Measurements from ENCODE around the gene FLOT1. TPM values are rescaled to one million over a fixed set of nuclear protein-coding genes. Genes with fewer than 3 reads are reported as not detected.

The FLOT1 gene
- polyA plus RNA-seq, 1 donor (not counting 4 experiments of a cell fraction or from before 2014, with no cell fraction given), result 21.6 TPM

DNA sequence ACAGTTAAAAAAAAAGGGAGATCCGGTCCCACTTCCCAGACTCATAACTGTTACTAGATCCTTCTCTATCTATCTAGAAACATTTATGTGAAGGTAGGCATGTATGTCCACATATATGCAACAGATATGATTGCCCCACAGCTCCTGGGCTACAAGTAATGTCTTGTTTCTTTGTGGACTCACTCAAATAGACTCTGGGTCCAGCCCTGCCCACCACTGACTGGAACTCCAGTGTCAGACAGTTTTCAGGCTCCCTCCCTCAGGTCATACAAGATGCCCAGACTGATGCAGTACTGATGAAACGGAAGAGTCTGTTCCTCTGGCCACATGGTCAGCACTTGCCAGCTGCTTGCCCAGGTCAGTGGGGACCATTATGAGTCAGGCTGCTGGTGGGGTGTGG, 32.6 kb upstream of the FLOT1 start:
- H4K20me1 ChIP-seq (ENCODE audit: control insufficient read depth, extremely low read depth, insufficient read depth, low read length), result no peaks in the 10 kb centered on the region
- H2AFZ ChIP-seq (ENCODE audit: control insufficient read depth, low read length), result peak overlapping the region; percentile 13
- TF ChIP-seq, protein P1, sequence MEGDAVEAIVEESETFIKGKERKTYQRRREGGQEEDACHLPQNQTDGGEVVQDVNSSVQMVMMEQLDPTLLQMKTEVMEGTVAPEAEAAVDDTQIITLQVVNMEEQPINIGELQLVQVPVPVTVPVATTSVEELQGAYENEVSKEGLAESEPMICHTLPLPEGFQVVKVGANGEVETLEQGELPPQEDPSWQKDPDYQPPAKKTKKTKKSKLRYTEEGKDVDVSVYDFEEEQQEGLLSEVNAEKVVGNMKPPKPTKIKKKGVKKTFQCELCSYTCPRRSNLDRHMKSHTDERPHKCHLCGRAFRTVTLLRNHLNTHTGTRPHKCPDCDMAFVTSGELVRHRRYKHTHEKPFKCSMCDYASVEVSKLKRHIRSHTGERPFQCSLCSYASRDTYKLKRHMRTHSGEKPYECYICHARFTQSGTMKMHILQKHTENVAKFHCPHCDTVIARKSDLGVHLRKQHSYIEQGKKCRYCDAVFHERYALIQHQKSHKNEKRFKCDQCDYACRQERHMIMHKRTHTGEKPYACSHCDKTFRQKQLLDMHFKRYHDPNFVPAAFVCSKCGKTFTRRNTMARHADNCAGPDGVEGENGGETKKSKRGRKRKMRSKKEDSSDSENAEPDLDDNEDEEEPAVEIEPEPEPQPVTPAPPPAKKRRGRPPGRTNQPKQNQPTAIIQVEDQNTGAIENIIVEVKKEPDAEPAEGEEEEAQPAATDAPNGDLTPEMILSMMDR (optimal IDR thresholded peaks at IDR 0.05 in 1 of 3, IDR thresholded peaks at IDR 0.05 in 1 of 3, conservative IDR thresholded peaks at IDR 0.05 in 1 of 3; ENCODE audit: extremely low read depth in 1 of 3, insufficient read depth in 2 of 3, low read length in 3 of 3), result no peak
- TF ChIP-seq EZH2 (IDR thresholded peaks at IDR 0.05; ENCODE audit: low read length), result no peak
- no peak for FAIRE-seq
- no peaks in the 10 kb centered on the region for H3K36me3 ChIP-seq (ENCODE audit: control insufficient read depth in 2 of 2, extremely low read depth in 1 of 2, insufficient read depth in 2 of 2, low read length in 2 of 2)
- H3K4me1 ChIP-seq (ENCODE audit: control insufficient read depth, extremely low read depth, insufficient read depth, low read length), result peaks cover 23% of the 10 kb centered on the region
- no peaks in the 10 kb centered on the region for H3K9me3 ChIP-seq (ENCODE audit: control insufficient read depth, low read depth, low read length)
- no peak overlapping the region for H3K27ac ChIP-seq (ENCODE audit: control insufficient read depth, insufficient read depth, low read length)
- H3K27me3 ChIP-seq (ENCODE audit: control insufficient read depth, extremely low read depth, insufficient read depth, low read length), result no peaks in the 10 kb centered on the region
- H3K4me2 ChIP-seq (ENCODE audit: control insufficient read depth, extremely low read depth, insufficient read depth, low read depth, low read length), result no peak overlapping the region
- DNase-seq (ENCODE audit: low read depth, low spot score), result no peak
- dilution Hi-C loops (cut with MboI; ENCODE audit: extremely low pct_ligation_motif_present, low sequenced_read_pairs), result no loop called here
- no peaks in the 10 kb centered on the region for H3K9me1 ChIP-seq (ENCODE audit: control insufficient read depth, extremely low read depth, insufficient read depth, low read length)
- H3K4me3 ChIP-seq (ENCODE audit: control insufficient read depth in 2 of 3, extremely low read depth in 1 of 3, insufficient read depth in 2 of 3, low read depth in 1 of 3, low read length in 3 of 3), result no peak overlapping the region
- H3K9ac ChIP-seq (ENCODE audit: control insufficient read depth, extremely low read depth, insufficient read depth, low read length), result no peak overlapping the region
- no peaks in the 10 kb centered on the region for H3K79me2 ChIP-seq (ENCODE audit: control insufficient read depth, insufficient read depth, low read length)

- Histone ChIP-seq H2AFZ (ENCODE audit: control insufficient read depth, low read length) (no peak overlapping the region), H3K27me3 (ENCODE audit: control insufficient read depth, extremely low read depth, insufficient read depth, low read length) (no peaks in the 10 kb centered on the region), H3K4me1 (ENCODE audit: control insufficient read depth, extremely low read depth, insufficient read depth, low read length) (peaks cover 23% of the 10 kb centered on the region), H3K9me1 (ENCODE audit: control insufficient read depth, extremely low read depth, insufficient read depth, low read length) (no peaks in the 10 kb centered on the region), H3K4me3 (ENCODE audit: control insufficient read depth in 2 of 3, extremely low read depth in 1 of 3, insufficient read depth in 2 of 3, low read depth in 1 of 3, low read length in 3 of 3) (no peak overlapping the region), H3K27ac (ENCODE audit: control insufficient read depth, insufficient read depth, low read length) (no peak overlapping the region), H4K20me1 (ENCODE audit: control insufficient read depth, extremely low read depth, insufficient read depth, low read length) (no peaks in the 10 kb centered on the region), H3K79me2 (ENCODE audit: control insufficient read depth, insufficient read depth, low read length) (no peaks in the 10 kb centered on the region), H3K36me3 (ENCODE audit: control insufficient read depth in 2 of 2, extremely low read depth in 1 of 2, insufficient read depth in 2 of 2, low read length in 2 of 2) (no peaks in the 10 kb centered on the region), H3K9me3 (ENCODE audit: control insufficient read depth, low read depth, low read length) (no peaks in the 10 kb centered on the region), H3K4me2 (ENCODE audit: control insufficient read depth, extremely low read depth, insufficient read depth, low read depth, low read length) (no peak overlapping the region), H3K9ac (ENCODE audit: control insufficient read depth, extremely low read depth, insufficient read depth, low read length) (no peak overlapping the region)
- DNase-seq (ENCODE audit: low read depth, low spot score) (no peak), FAIRE-seq (no peak)
- no peak for TF ChIP-seq EZH2 (IDR thresholded peaks at IDR 0.05; ENCODE audit: low read length)
- TF ChIP-seq, protein P1 (optimal IDR thresholded peaks at IDR 0.05 in 1 of 3, IDR thresholded peaks at IDR 0.05 in 1 of 3, conservative IDR thresholded peaks at IDR 0.05 in 1 of 3; ENCODE audit: extremely low read depth in 1 of 3, insufficient read depth in 2 of 3, low read length in 3 of 3), result no peak
- dilution Hi-C loops (cut with MboI; ENCODE audit: extremely low pct_ligation_motif_present, low sequenced_read_pairs), result no loop called here
These were observed 32.2 kb upstream of the FLOT1 start for GRCh38 chr6:30774701-30775100.

All from keratinocyte (primary cell).